ENCODE data around the gene ABCC6.

- no peak for TF ChIP-seq CTCF (IDR thresholded peaks at IDR 0.05)
- TF ChIP-seq POLR2A (IDR thresholded peaks at IDR 0.05), result no peak
These were observed 57.2 kb downstream of the ABCC6 start for GRCh38 chr16:16166085-16166484.
